ENCODE data around the gene KRT7. TPM values are rescaled to one million over a fixed set of nuclear protein-coding genes. Genes with fewer than 3 reads are reported as not detected.

KRT7 gene
- total and polyA plus RNA-seq, 9 of the 15 experiments (the other 6 are each of a cell fraction or from before 2014, with no cell fraction given), result 1.4 TPM; not detected in 8

GRCh38 chr12:52202361-52203078 is 30.5 kb upstream of the KRT7 start:
- Histone ChIP-seq H3K4me1 (replicated peaks in 1 of 2; ENCODE audit: control insufficient read depth in 2 of 2, insufficient read depth in 2 of 2, low read length in 2 of 2) (peaks cover 0 to 3% of the 10 kb centered on the region in 2 experiments; a peak in 4 of 5 replicates), H3K79me2 (ENCODE audit: control insufficient read depth, insufficient read depth, low read length) (no peaks in the 10 kb centered on the region), H4K20me1 (replicated peaks; ENCODE audit: control insufficient read depth, insufficient read depth, low read length) (peaks cover 10% of the 10 kb centered on the region), H3K9me1 (ENCODE audit: control insufficient read depth, insufficient read depth, low read length) (peaks cover 2% of the 10 kb centered on the region), H3K9ac (ENCODE audit: insufficient read depth in 1 of 2, low read depth in 2 of 2, low read length in 2 of 2) (no peak overlapping the region), H3K9me3 (replicated peaks; ENCODE audit: control insufficient read depth, insufficient read depth, low read depth, low read length) (no peaks in the 10 kb centered on the region), H3K36me3 (ENCODE audit: control insufficient read depth, insufficient read depth, low read length) (no peaks in the 10 kb centered on the region), H2AFZ (ENCODE audit: low read depth, low read length) (no peak overlapping the region), H3K4me3 (no peak overlapping the region), H3K4me2 (ENCODE audit: insufficient read depth, low read length) (no peak overlapping the region), H3K27ac (ENCODE audit: extremely low read depth, low read depth, low read length) (no peak overlapping the region; the same call in 2 of the 3 replicates), H3K27me3 (ENCODE audit: control insufficient read depth in 2 of 2, insufficient read depth in 2 of 2, low read length in 2 of 2) (peaks cover 35 to 87% of the 10 kb centered on the region in 2 experiments; a peak in 4 of 5 replicates)
- intact Hi-C loops (cut with micrococcal nuclease), result no loop called here
- WGBS (ENCODE audit: insufficient coverage, low coverage, missing lambda C conversion rate), result 4% methylated on average over 16 of the region's 18 CpGs
- CTCF ChIA-PET (ENCODE audit: low intra/inter-chr PET ratio), result no interaction called here
- ATAC-seq, result no peak
- POLR2A ChIA-PET, result interaction anchor here (0.6 to 1.0 kb wide), 2 partner anchors 17 to 203 kb away, joined by 3 read pairs; partner anchors contain the start of gene KRT82
- TF ChIP-seq POLR2AphosphoS2 (IDR thresholded peaks at IDR 0.05; ENCODE audit: low read length) (no peak), RREB1 (CRISPR knock-in tag; IDR thresholded peaks at IDR 0.05) (no peak)
- TF ChIP-seq, protein P1, sequence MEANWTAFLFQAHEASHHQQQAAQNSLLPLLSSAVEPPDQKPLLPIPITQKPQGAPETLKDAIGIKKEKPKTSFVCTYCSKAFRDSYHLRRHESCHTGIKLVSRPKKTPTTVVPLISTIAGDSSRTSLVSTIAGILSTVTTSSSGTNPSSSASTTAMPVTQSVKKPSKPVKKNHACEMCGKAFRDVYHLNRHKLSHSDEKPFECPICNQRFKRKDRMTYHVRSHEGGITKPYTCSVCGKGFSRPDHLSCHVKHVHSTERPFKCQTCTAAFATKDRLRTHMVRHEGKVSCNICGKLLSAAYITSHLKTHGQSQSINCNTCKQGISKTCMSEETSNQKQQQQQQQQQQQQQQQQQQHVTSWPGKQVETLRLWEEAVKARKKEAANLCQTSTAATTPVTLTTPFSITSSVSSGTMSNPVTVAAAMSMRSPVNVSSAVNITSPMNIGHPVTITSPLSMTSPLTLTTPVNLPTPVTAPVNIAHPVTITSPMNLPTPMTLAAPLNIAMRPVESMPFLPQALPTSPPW (CRISPR knock-in tag; IDR thresholded peaks at IDR 0.05), result 0 out of 2 replicates have a peak, but pooled peaks have one; percentile 0
- no TSS peak for BruUV-seq (replicated peaks)
- DNase-seq (ENCODE audit: extremely low read depth in 1 of 4, low spot score in 3 of 4), result no peak
- no peak for FAIRE-seq
- in situ Hi-C loops (cut with MboI), result no loop called here

All from K562 (cell line).